OCI-LY1 (cell line): ENCODE measurements around the gene IGSF3.
"Not testable (repeated sequence)": the region's sequence is repeated elsewhere in the genome, so short reads cannot be mapped to it uniquely, and the experiment has no call there.

Experiments
- CTCF ChIP-seq: fragments of 200-600 bp; sonication (generic), shearing (Covaris generic); IDR thresholded peaks from 2 replicates; pipeline ENCODE4 v1.5.1; 2017; ENCODE audit warnings: mild to moderate bottlenecking, antibody characterized with exemption, low read length, moderate library complexity, mixed read lengths
- EZH2 ChIP-seq: fragments of 200-600 bp; sonication (generic), shearing (Covaris generic); IDR thresholded peaks from 2 replicates; pipeline ENCODE4 v1.8.0; 2017; ENCODE audit warnings: borderline replicate concordance, mixed run types, mild to moderate bottlenecking, antibody characterized with exemption, low read length, moderate library complexity, mixed read lengths

GRCh38 chr1:116650781-116651180 is 16.8 kb downstream of the IGSF3 start:
- not testable (repeated sequence) for TF ChIP-seq CTCF, EZH2
